ENCODE results near the gene MAPK4. TPM values are rescaled to one million over a fixed set of nuclear protein-coding genes. Genes with fewer than 3 reads are reported as not detected.

Gene MAPK4
- total RNA-seq, 1 donor from 2014 or later = 0.11 TPM

- no peak overlapping the region for H3K9ac ChIP-seq (ENCODE audit: low read length)
- peaks cover 9% of the 10 kb centered on the region for H3K4me1 ChIP-seq (ENCODE audit: insufficient read depth, low read length)
- Mint-ChIP-seq H3K9me3 (ENCODE audit: unreplicated experiment) (peaks cover 6% of the 10 kb centered on the region), H3K4me1 (ENCODE audit: low read depth, unreplicated experiment) (no peaks in the 10 kb centered on the region), H3K36me3 (ENCODE audit: low read depth, unreplicated experiment) (no peaks in the 10 kb centered on the region), H3K4me3 (ENCODE audit: unreplicated experiment) (no peak overlapping the region), H3K27me3 (ENCODE audit: low read depth, unreplicated experiment) (peaks cover 63% of the 10 kb centered on the region), H3K27ac (ENCODE audit: unreplicated experiment) (no peak overlapping the region)
- no peak for DNase-seq (ENCODE audit: low read depth)
- H3K36me3 ChIP-seq (ENCODE audit: insufficient read depth, low read length) = no peaks in the 10 kb centered on the region
- no peaks in the 10 kb centered on the region for H3K9me3 ChIP-seq (ENCODE audit: insufficient read depth, low read depth, low read length)
- no peak overlapping the region for H2AFZ ChIP-seq (ENCODE audit: low read depth, low read length)
- no peaks in the 10 kb centered on the region for H3K79me2 ChIP-seq (ENCODE audit: insufficient read depth, low read length)
- no peak for FAIRE-seq
- H3K4me2 ChIP-seq (ENCODE audit: low read length) = no peak overlapping the region
- no peak overlapping the region for H3K4me3 ChIP-seq (ENCODE audit: insufficient read depth, low read depth, low read length)
- H4K20me1 ChIP-seq (ENCODE audit: insufficient read depth, low read length) = no peaks in the 10 kb centered on the region
- TF ChIP-seq EZH2 (IDR thresholded peaks at IDR 0.05; ENCODE audit: insufficient read depth, low read length) (no peak), CTCF (IDR thresholded peaks at IDR 0.05; ENCODE audit: insufficient read depth, low read depth, low read length) (no peak)
- no peak overlapping the region for H3K27ac ChIP-seq (ENCODE audit: low read depth, low read length)
- peaks cover 36% of the 10 kb centered on the region for H3K27me3 ChIP-seq (ENCODE audit: insufficient read depth, low read length)
These were observed 1.7 kb upstream of the MAPK4 start for GRCh38 chr18:50558157-50558556.

GRCh38 chr18:50558948-50559751 lies 737 bp upstream of the MAPK4 start:
- Histone ChIP-seq H3K9me3 (ENCODE audit: insufficient read depth, low read depth, low read length) (no peaks in the 10 kb centered on the region), H3K27ac (ENCODE audit: low read depth, low read length) (no peak overlapping the region), H3K36me3 (ENCODE audit: insufficient read depth, low read length) (no peaks in the 10 kb centered on the region), H3K4me3 (ENCODE audit: insufficient read depth, low read depth, low read length) (no peak overlapping the region), H4K20me1 (ENCODE audit: insufficient read depth, low read length) (no peaks in the 10 kb centered on the region), H2AFZ (ENCODE audit: low read depth, low read length) (no peak overlapping the region), H3K27me3 (ENCODE audit: insufficient read depth, low read length) (peaks cover 43% of the 10 kb centered on the region), H3K9ac (ENCODE audit: low read length) (no peak overlapping the region), H3K4me1 (ENCODE audit: insufficient read depth, low read length) (peaks cover 9% of the 10 kb centered on the region), H3K79me2 (ENCODE audit: insufficient read depth, low read length) (no peaks in the 10 kb centered on the region), H3K4me2 (ENCODE audit: low read length) (peak overlapping the region; percentile 92)
- Mint-ChIP-seq H3K4me3 (ENCODE audit: unreplicated experiment) (peak overlapping the region; percentile 58), H3K27ac (ENCODE audit: unreplicated experiment) (no peak overlapping the region), H3K4me1 (ENCODE audit: low read depth, unreplicated experiment) (no peaks in the 10 kb centered on the region), H3K36me3 (ENCODE audit: low read depth, unreplicated experiment) (no peaks in the 10 kb centered on the region), H3K9me3 (ENCODE audit: unreplicated experiment) (peaks cover 6% of the 10 kb centered on the region), H3K27me3 (ENCODE audit: low read depth, unreplicated experiment) (peaks cover 73% of the 10 kb centered on the region)
- FAIRE-seq (no peak), DNase-seq (ENCODE audit: low read depth) (no peak)
- TF ChIP-seq EZH2 (IDR thresholded peaks at IDR 0.05; ENCODE audit: insufficient read depth, low read length) = no peak
- TF ChIP-seq CTCF (IDR thresholded peaks at IDR 0.05; ENCODE audit: insufficient read depth, low read depth, low read length) = no peak
